Astrocyte of the spinal cord (primary cell): Measurements from ENCODE around the gene ARHGAP19.

Source experiments
- DNase-seq: peaks from one replicate; pipeline ENCODE4 v3.0.0; 2011; ENCODE audit warnings: low read depth, low spot score
- H3K4me3 ChIP-seq: 2 replicates; pipeline ENCODE4 v1.5.1; 2011; ENCODE audit warnings: low read depth, mild to moderate bottlenecking, low read length, moderate library complexity
- CTCF ChIP-seq: IDR thresholded peaks from 2 replicates; pipeline ENCODE4 v1.5.1; 2012; ENCODE audit warnings: low read depth, mild to moderate bottlenecking, low read length, inconsistent platforms
- in situ Hi-C: cut with HindIII; loops from 2 replicates; pipeline ENCODE4 v1.10.0; 2017; ENCODE audit warnings: low sequenced_read_pairs

The ARHGAP19 gene

GRCh38 chr10:97182288-97182990 lies 110.0 kb downstream of the ARHGAP19 start:
- TF ChIP-seq CTCF: no peak
- in situ Hi-C loops: no loop called here
- DNase-seq: no peak
- no peak overlapping the region for H3K4me3 ChIP-seq

- in situ Hi-C loops: no loop called here
- no peak for TF ChIP-seq CTCF
- no peak overlapping the region for H3K4me3 ChIP-seq
- DNase-seq: no peak
These were observed 111.5 kb downstream of the ARHGAP19 start for GRCh38 chr10:97180986-97181385.

- DNase-seq: no peak
- TF ChIP-seq CTCF: no peak
- H3K4me3 ChIP-seq: no peak overlapping the region
- in situ Hi-C loops: no loop called here
These were observed 112.1 kb downstream of the ARHGAP19 start for GRCh38 chr10:97180363-97180755.

GRCh38 chr10:97179731-97180362 lies 112.6 kb downstream of the ARHGAP19 start:
- TF ChIP-seq CTCF: peak; percentile 30
- in situ Hi-C loops: no loop called here
- no peak overlapping the region for H3K4me3 ChIP-seq
- DNase-seq: no peak

- no peak for DNase-seq
- TF ChIP-seq CTCF: no peak
- in situ Hi-C loops: no loop called here
- H3K4me3 ChIP-seq: no peak overlapping the region
These were observed 113.1 kb downstream of the ARHGAP19 start for GRCh38 chr10:97179311-97179710.

- no peak for TF ChIP-seq CTCF
- no peak overlapping the region for H3K4me3 ChIP-seq
- in situ Hi-C loops: no loop called here
- no peak for DNase-seq
These were observed 114.4 kb downstream of the ARHGAP19 start for GRCh38 chr10:97178074-97178473.
